GM18505 (cell line): ENCODE measurements around the gene MMP15.

Experiments
- ATAC-seq: cut with Tn5 transposase; IDR thresholded peaks from one replicate; pipeline ENCODE4 v1.9.1; 2021; ENCODE audit not compliant: unreplicated experiment
- POLR2A ChIP-seq: IDR thresholded peaks from 4 replicates; pipeline ENCODE4 v1.6.1; 2011; ENCODE audit warnings: borderline replicate concordance; ENCODE audit not compliant: insufficient read depth, insufficient read length; ENCODE audit errors: extremely low read depth

Gene MMP15

GRCh38 chr16:58030136-58030840, 4.7 kb downstream of the MMP15 start:
- no peak for ATAC-seq
- TF ChIP-seq POLR2A, result no peak

- no peak for TF ChIP-seq POLR2A
- no peak for ATAC-seq
Measured at GRCh38 chr16:58031016-58031800, 5.7 kb downstream of the MMP15 start.

GRCh38 chr16:58032710-58033293, 7.2 kb downstream of the MMP15 start:
- ATAC-seq, result no peak
- no peak for TF ChIP-seq POLR2A

GRCh38 chr16:58034128-58034685, 8.7 kb downstream of the MMP15 start:
- TF ChIP-seq POLR2A, result no peak
- no peak for ATAC-seq

GRCh38 chr16:58034774-58035173, 9.2 kb downstream of the MMP15 start:
- TF ChIP-seq POLR2A, result no peak
- no peak for ATAC-seq

GRCh38 chr16:58035356-58036170, 10.0 kb downstream of the MMP15 start:
- TF ChIP-seq POLR2A, result no peak
- ATAC-seq, result no peak

- ATAC-seq, result no peak
- no peak for TF ChIP-seq POLR2A
Measured at GRCh38 chr16:58036943-58037342, 11.4 kb downstream of the MMP15 start.

GRCh38 chr16:58037365-58038057, 12.0 kb downstream of the MMP15 start:
- no peak for ATAC-seq
- no peak for TF ChIP-seq POLR2A

- ATAC-seq, result no peak
Measured at GRCh38 chr16:58038219-58038641, 12.7 kb downstream of the MMP15 start.

GRCh38 chr16:58039829-58040495, 14.4 kb downstream of the MMP15 start:
- no peak for TF ChIP-seq POLR2A
- no peak for ATAC-seq

More at GRCh38 chr16:58038219-58038641, 12.7 kb downstream of the MMP15 start:
- TF ChIP-seq POLR2A, result no peak

- no peak for ATAC-seq
- no peak for TF ChIP-seq POLR2A
Measured at GRCh38 chr16:58040496-58040846, 14.9 kb downstream of the MMP15 start.

GRCh38 chr16:58040945-58041627, 15.5 kb downstream of the MMP15 start:
- TF ChIP-seq POLR2A, result no peak
- ATAC-seq, result no peak

GRCh38 chr16:58041628-58041955, 16.0 kb downstream of the MMP15 start:
- no peak for ATAC-seq
- TF ChIP-seq POLR2A, result no peak
